Putamen (tissue), 1 donor: ENCODE measurements around the gene MPDZ.

ENCODE experiments used
- DNase-seq: peaks from one replicate; pipeline ENCODE4 v3.0.0-alpha.2; 2016; ENCODE audit warnings: low spot score

The MPDZ gene

DNA sequence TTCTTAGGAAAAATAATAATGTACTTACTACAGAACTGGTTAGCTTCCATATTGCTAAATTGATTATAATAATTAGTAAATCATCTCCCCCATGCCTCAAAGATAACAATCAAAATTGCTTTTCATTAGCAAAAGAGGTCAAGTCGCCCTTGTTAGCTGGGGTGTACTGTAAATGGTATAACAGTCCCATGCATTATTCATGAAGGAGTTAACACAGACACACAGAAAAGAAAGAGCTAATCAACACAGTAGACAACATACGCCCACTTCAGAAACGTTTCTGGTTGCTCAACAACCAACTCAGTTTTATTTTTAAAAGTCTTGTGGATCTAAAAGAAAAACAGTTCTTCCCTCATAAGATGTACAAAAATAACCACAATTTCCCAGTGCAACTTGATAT, 100.2 kb downstream of the MPDZ start:
- no peak for DNase-seq

- DNase-seq = no peak
These were observed 103.8 kb downstream of the MPDZ start for GRCh38 chr9:13175732-13176131.

DNA sequence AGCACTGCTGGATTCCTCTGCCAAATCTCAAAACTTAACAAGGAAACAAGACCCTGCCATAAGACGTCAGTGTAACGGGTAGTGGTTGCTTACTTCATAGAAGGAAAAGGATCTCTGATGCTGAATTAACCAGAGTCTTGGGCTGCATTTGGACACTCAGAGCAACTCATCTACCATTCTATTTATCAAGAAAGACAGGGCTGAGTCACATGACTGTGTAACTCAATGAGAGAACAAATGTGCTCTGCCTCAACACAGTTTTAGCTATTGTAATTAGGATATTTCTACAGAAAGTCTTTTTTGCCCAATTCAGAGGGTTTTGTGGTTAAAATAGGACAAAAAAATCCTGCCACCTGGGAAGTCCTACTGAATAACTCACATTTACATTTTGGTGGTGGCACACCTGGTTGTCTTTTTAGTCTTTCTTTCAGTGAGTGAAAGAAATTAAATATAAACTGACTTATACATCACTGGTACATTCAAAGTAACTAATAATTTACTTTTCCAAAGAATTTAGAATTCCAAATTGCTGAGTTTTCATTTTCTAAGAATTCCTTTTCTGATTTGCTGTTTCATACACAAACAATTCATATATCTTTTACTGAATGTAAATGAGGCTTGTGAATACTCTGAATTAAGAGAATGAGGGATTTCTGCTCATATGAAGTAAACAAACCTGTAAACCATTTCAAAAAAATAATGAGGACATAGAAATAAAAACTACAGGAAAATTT, 104.4 kb downstream of the MPDZ start:
- DNase-seq = no peak

DNA sequence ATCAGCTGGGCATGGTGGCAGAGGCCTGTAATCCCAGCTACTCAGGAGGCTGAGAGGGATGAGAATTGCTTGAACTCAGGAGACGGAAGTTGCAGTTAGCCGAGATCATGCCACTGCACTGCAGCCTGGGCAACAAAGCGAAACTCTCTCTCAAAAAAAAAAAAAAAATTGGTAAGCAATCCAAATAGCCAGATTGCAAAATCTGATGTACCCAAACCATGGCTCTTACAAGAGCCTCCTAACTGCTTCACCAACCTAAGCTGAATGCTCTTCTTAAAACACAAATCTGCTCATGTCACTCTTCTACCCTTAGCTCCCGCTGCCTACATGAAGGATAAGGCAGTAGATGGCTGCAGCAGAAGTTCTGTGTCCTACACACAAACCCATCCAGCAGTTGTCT, 105.9 kb downstream of the MPDZ start:
- DNase-seq = no peak

DNA sequence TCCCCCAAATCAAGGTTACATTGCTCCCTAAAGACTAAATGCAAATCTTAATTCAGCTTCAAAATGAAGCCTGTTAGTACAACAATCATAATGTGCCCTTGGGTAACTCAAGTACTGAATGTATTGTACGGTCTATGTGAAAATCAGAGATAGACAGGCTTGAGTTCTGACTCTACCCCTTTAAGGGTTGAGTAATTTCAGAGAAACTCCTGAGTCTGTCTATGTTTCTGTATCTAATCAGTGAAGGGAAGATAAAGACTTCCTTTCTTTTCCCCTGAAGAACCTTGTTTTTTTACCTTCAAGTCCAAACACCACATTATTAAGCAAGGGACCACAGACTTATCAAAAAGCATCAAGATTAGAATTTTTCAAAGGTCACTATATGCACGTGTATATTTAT, 108.2 kb downstream of the MPDZ start:
- DNase-seq = no peak

DNA sequence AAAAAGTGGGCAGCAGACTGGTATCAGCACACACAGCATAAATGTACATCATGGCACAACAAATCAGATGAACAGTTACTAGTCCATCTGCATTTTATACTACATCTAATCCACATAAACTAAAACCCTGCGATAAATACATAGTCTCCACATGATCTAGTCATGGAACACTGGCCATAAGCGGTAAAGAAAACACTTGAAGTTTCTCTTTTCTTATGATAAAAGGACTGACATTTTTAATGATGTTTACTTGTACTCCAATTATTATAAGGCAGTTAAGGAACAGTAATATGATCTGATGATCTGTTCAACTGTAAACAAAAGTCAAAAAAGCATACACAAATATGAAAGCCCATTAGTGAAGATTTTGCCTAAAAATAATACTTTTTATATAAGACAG, 112.5 kb downstream of the MPDZ start:
- DNase-seq = no peak

- no peak for DNase-seq
These were observed 113.5 kb downstream of the MPDZ start for GRCh38 chr9:13165956-13166355.

DNA sequence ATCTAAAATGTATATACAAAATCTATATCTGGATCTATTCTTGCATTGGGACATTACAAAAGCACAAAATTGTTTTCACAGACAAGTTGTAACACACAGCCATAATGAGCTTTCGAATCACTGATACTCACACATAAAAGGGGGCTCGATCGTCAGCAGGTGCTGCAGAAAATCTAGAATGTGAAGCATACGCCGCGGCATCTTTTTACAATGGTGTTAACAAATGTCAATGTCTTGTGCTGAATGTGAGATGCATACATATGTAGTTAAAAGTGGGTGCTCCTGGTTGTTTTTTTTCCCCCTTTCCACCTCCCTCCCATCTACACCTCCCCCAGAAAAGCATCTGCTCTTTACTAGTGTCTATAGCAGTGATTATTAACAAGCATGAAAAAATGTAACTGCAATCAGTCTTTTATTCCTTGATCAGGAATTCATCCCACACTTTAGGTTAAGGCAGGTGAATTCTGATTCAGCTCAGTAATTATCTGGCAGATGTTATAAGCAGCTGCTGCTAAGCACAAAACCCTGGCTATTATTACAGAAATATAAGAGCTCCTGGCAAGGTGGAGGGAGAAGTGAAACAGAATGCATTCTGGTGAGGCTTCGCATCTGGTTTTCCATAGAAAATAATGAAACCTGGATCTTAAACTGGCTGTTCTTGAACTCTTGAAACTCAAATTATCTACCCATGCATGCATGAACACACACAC, 114.1 kb downstream of the MPDZ start:
- DNase-seq = no peak

- DNase-seq = no peak
These were observed 115.5 kb downstream of the MPDZ start for GRCh38 chr9:13163946-13164345.

DNA sequence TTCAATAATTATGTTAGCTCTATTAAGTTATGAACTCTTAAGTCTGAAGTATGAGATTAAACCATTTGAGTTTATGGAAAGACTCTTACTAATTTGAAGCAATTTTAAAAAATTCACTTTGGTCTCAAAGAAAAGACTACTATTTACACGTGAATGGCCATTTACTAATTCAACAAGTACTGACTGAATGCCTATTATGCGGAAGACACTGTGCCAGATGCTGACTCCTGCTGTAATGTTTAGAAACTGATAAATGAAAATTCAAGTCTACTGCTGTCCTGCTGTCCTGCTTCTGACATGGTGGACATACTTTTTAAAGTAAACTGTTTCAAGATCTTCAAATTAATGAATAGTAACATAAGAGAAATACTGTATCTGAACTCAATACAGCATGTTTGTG, 116.2 kb downstream of the MPDZ start:
- no peak for DNase-seq

GRCh38 chr9:13160051-13160450, 119.4 kb downstream of the MPDZ start:
- no peak for DNase-seq

- DNase-seq = no peak
These were observed 120.5 kb downstream of the MPDZ start for GRCh38 chr9:13158986-13159385.

GRCh38 chr9:13151489-13151888, 128.0 kb downstream of the MPDZ start:
- DNase-seq = no peak

- no peak for DNase-seq
These were observed 130.0 kb downstream of the MPDZ start for GRCh38 chr9:13149454-13149853.

GRCh38 chr9:13146840-13147239, 132.7 kb downstream of the MPDZ start:
- no peak for DNase-seq

DNA sequence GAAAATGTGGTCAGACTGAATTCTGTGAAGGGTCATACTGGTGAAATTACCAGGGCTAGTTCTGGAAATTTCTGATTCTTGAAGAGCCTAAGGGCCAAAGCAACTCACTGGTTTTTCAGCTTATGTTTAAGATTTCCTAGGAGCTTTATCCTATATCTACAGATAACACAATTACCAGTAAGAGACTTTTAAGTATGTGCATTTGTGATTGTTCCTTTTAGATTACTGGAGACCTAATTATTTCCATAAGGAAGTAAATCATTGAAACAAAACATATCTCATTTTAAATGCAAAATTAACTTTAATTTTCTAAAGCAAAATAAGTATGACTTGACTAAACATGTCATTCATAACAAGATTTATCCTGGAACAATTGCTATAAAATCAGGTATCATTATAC, 134.2 kb downstream of the MPDZ start:
- DNase-seq = no peak

DNA sequence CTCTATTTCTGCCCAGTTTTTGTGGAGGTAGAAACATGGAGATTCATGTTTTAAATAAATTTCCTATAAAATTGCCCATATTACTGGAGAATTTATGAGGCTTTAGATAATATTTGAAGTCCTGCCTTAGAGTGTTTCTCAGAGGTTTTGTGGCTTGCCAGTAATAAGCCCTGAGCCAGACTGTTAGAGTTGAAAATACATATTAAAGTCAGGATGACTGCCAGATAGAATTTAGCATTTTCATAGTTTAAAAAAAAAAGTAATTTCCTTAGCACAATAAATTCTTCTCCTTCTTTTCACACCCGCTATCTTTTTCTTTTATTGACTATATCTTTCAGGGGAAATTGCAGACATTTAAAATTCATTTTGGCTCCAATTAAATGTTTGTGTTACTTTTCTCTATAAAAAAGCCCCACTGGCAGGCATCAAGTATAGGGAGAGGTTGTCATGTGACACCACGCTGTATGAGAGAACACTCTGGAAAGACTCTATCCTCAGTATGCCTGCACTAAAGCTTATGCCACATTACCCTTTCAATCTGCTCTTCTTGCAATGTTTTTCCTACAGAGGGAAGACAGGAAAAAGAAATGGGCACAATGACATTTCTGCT, 135.2 kb downstream of the MPDZ start:
- DNase-seq = peak; percentile 34

DNA sequence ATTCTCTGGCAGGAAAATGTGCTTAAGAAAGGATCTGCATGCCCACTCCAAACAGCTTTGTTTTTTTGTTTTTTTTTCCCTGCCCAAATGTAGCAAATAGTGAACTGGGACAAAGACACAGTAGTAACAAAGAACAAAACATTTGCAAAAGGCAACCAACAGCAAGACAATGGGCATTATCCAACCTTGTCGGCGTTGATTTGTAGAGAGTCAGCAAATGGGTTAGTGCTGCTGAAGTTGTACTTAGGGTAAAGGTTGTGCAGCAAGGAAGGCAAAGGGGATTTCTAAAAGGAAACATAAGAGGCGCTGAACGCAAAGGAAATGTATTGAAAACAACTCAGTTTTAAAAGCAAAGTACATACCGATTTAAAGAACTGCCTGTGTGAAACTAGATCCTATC, 136.2 kb downstream of the MPDZ start:
- peak; percentile 73 for DNase-seq

DNA sequence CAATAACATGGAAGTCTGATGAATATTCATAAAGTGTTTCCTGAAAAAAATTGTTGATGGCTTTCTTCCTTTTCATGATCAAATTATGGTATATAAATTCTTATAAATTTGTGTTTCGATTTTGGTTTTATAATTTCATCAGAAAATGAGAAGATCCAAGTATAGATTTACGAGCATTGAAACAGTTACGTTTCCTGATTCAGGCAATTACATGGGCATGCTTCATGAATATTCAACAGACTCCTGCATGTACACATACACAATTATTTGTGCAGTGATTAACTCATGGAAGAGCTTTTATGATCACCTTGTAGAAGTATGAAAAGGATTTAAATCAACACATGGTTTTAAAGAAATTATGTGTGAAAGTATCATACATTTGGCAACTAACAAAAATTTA, 136.7 kb downstream of the MPDZ start:
- peak; percentile 35 for DNase-seq

DNA sequence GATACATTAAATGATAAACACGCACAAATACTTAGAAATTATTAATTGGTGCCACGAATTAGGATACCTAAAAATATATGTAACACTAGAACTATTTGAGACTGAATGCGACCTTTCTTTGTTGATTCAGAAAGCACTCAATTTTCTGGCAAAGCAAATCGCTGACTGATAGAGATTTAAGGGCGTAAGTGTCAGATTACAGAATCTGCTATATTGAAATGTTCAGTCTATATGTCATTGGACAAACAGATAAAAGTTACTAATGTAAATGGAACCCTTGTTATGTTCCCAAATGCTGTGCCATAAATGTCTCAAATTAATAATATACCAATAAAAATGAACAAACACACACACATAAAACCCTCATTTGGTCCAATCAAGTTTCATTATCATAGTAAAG, 137.9 kb downstream of the MPDZ start:
- DNase-seq = no peak

GRCh38 chr9:13140843-13141592, 138.5 kb downstream of the MPDZ start:
- no peak for DNase-seq

DNA sequence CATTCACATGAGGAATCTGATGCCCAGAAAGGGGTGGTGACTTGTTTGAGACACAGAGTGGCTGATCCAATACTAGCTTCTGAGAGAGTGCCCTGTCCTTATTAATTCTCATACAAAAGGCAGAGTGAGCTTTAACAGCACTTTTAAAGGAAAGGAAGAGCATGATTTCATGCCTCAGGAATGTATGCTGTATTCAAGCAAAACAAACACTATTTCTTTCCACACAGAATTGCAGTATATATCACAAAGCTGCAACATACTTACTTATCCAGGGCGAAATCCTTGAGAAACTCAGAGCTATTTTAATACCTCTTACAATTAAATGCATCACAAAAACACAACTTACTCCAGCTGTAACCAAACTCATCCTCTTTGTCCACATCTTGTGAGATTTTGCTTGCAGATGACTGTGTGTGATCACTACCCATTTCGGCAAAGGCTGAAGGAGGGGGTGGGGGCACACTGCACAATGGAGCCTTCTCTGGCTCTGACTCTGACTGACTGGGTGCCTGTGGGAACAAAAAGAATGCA, 139.8 kb downstream of the MPDZ start:
- DNase-seq = peak; percentile 67
